Gastroesophageal sphincter (tissue), 4 donors: ENCODE data around the gene NUBPL. TPM values are rescaled to one million over a fixed set of nuclear protein-coding genes. Genes with fewer than 3 reads are reported as not detected.

Source experiments
- ATAC-seq: fragments of 150-250 bp; one replicate; pipeline ENCODE4 v1.9.1; 2016; ENCODE audit warnings: mild to moderate bottlenecking, moderate library complexity
- H3K27ac ChIP-seq, 4 donors: fragments of 200-600 bp; sonication (generic) in 3 of 4; 1 replicate in 3 of 4; 2 replicates in 1 of 4; pipeline ENCODE4 v1.5.1; 2016 to 2019
- H3K27me3 ChIP-seq: fragments of 200-600 bp; sonication (generic); one replicate; pipeline ENCODE4 v1.5.1; 2019
- H3K36me3 ChIP-seq, 2 donors: fragments of 200-600 bp; sonication (generic); one replicate each; pipeline ENCODE4 v1.5.1; 2019; ENCODE audit warnings: control low read depth in 1 of 2
- H3K4me1 ChIP-seq, 3 donors: fragments of 200-600 bp; sonication (generic); 1 replicate in 2 of 3; 2 replicates in 1 of 3; pipeline ENCODE4 v1.5.1; 2016 to 2019; ENCODE audit warnings: control low read depth in 2 of 3
- H3K4me3 ChIP-seq, 2 donors: fragments of 200-600 bp; sonication (generic); one replicate each; pipeline ENCODE4 v1.5.1; 2019; ENCODE audit warnings: mild to moderate bottlenecking in 1 of 2, moderate library complexity in 1 of 2
- H3K9me3 ChIP-seq, 3 donors: fragments of 200-600 bp; sonication (generic); one replicate each; pipeline ENCODE4 v1.5.1; 2017 to 2019; ENCODE audit warnings: control low read depth in 2 of 3
- EP300 ChIP-seq: sonication (generic); formaldehyde crosslinking; IDR thresholded peaks from one replicate; pipeline ENCODE4 v1.6.1; 2017; ENCODE audit warnings: antibody characterized with exemption, mild to moderate bottlenecking
- POLR2A ChIP-seq, 2 donors: fragments of 450-650 bp; IDR thresholded peaks; one replicate each; pipeline ENCODE4 v1.6.1; 2017; ENCODE audit warnings: antibody characterized with exemption in 2 of 2, mild to moderate bottlenecking in 2 of 2, moderate library complexity in 1 of 2
- POLR2AphosphoS5 ChIP-seq: sonication (generic); formaldehyde crosslinking; IDR thresholded peaks from one replicate; pipeline ENCODE4 v1.6.1; 2017; ENCODE audit warnings: antibody characterized with exemption
- WGBS, 2 donors: methylation state at CpG; one replicate each; pipeline ENCODE4 v1.1.5; 2018; ENCODE audit warnings: low coverage in 1 of 2; 5-methylcytosine and 5-hydroxymethylcytosine counted together
- total RNA-seq, 4 donors: library from RNA; depleted of rRNA; stranded (reverse); fragments of >200 nt; gene quantifications; one replicate each; pipeline ENCODE4 v1.1.0, GENCODE V29; 2016
- TF ChIP-seq, protein P1 (sequence below), 4 experiments: fragments of 200-600 bp in 2 of 4; fragments of 450-650 bp in 2 of 4; sonication (generic) in 1 of 4; IDR thresholded peaks; one replicate each; pipeline ENCODE4 v1.5.1; 2017 to 2019; ENCODE audit warnings: antibody characterized with exemption in 4 of 4, mild to moderate bottlenecking in 2 of 4, moderate library complexity in 2 of 4

NUBPL gene
- total RNA-seq, 4 donors from 2014 or later: 8.1 to 24.3 (median 14.5) TPM

DNA sequence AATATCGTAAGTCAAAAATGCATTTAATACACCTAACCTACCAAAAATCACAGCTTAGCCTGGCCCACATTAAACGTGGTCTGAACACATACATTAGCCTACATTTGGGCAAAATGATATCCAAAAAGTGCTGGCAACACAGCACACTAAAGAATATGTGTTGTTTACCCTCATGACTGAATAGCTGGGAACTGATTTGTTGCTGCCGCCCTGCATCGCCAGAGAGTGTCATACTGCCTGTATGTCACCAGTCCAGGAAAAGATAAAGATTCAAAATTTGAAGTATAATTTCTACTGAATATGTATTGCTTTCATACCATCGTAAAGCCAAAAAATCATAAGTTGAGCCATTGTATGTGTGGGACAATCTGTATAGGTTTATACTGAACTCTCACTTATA lies 157.8 kb downstream of the NUBPL start:
- Histone ChIP-seq H3K9me3 (no peaks in the 10 kb centered on the region), H3K4me1 (peaks cover 0 to 8% (median 0%) of the 10 kb centered on the region in 3 donors), H3K27me3 (no peaks in the 10 kb centered on the region), H3K27ac (no peak overlapping the region), H3K4me3 (no peak overlapping the region), H3K36me3 (no peaks in the 10 kb centered on the region)
- ATAC-seq: no peak
- TF ChIP-seq POLR2AphosphoS5: no peak
- TF ChIP-seq POLR2A (IDR thresholded peaks at IDR 0.05): no peak
- TF ChIP-seq, protein P1, sequence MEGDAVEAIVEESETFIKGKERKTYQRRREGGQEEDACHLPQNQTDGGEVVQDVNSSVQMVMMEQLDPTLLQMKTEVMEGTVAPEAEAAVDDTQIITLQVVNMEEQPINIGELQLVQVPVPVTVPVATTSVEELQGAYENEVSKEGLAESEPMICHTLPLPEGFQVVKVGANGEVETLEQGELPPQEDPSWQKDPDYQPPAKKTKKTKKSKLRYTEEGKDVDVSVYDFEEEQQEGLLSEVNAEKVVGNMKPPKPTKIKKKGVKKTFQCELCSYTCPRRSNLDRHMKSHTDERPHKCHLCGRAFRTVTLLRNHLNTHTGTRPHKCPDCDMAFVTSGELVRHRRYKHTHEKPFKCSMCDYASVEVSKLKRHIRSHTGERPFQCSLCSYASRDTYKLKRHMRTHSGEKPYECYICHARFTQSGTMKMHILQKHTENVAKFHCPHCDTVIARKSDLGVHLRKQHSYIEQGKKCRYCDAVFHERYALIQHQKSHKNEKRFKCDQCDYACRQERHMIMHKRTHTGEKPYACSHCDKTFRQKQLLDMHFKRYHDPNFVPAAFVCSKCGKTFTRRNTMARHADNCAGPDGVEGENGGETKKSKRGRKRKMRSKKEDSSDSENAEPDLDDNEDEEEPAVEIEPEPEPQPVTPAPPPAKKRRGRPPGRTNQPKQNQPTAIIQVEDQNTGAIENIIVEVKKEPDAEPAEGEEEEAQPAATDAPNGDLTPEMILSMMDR (IDR thresholded peaks at IDR 0.05): no peak
- no peak for TF ChIP-seq EP300
- WGBS, 2 donors: 86 to 87% methylated on average over 4 to 5 of the region's 5 CpGs

DNA sequence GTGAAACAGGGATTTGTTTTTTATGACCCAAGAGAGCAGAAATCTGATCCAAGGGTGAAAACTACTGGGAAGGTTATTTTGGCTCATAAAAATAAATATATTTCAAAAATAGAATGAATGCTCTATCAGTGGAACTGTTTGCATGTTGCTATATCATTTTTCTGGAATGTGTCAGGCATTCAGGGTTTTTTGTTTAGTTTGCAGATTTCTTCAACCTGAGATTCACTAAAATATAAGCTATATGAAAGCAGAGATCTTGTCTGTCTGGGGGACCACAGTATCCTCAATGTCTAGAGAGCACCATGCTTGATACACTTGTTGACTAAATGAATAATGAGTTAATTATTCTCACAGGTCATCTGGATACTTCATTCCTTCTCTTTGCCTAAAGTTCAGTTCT lies 165.1 kb downstream of the NUBPL start:
- no peak for ATAC-seq
- peaks cover 0 to 13% (median 0%) of the 10 kb centered on the region in 3 donors for H3K9me3 ChIP-seq
- H3K27me3 ChIP-seq: no peaks in the 10 kb centered on the region
- H3K4me1 ChIP-seq: no peaks in the 10 kb centered on the region
- H3K4me3 ChIP-seq: no peak overlapping the region
- no peak overlapping the region for H3K27ac ChIP-seq
- TF ChIP-seq POLR2A (IDR thresholded peaks at IDR 0.05) (no peak), POLR2AphosphoS5 (no peak), EP300 (no peak)
- TF ChIP-seq, protein P1 (IDR thresholded peaks at IDR 0.05): no peak
- peaks cover 0 to 13% of the 10 kb centered on the region in 2 donors for H3K36me3 ChIP-seq

DNA sequence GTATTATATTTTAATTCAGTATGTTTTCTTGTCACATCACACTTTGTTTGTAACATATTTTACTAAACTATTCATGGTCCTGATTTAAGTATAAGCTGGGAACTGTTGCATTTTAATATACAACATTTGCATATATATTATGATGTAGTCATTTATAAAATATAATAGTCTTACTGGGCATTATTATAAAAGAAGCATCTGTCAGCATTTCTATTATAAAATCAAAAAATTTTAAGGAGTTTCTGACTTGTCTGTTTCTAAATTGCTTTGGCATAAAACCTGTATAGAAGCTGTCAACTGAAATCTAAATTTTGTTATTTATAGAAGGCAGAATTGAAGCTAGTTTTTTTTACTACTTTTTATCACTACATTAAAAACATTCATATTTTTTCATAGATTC lies 166.6 kb downstream of the NUBPL start:
- H3K4me1 ChIP-seq: no peaks in the 10 kb centered on the region
- no peak overlapping the region for H3K4me3 ChIP-seq
- no peak for TF ChIP-seq EP300
- TF ChIP-seq, protein P1 (IDR thresholded peaks at IDR 0.05): no peak
- no peak for TF ChIP-seq POLR2AphosphoS5
- TF ChIP-seq POLR2A (IDR thresholded peaks at IDR 0.05): no peak
- no peaks in the 10 kb centered on the region for H3K27me3 ChIP-seq
- no peak overlapping the region for H3K27ac ChIP-seq
- ATAC-seq: no peak
- peaks cover 0 to 18% of the 10 kb centered on the region in 2 donors for H3K36me3 ChIP-seq
- H3K9me3 ChIP-seq: peaks cover 0 to 18% (median 0%) of the 10 kb centered on the region in 3 donors

DNA sequence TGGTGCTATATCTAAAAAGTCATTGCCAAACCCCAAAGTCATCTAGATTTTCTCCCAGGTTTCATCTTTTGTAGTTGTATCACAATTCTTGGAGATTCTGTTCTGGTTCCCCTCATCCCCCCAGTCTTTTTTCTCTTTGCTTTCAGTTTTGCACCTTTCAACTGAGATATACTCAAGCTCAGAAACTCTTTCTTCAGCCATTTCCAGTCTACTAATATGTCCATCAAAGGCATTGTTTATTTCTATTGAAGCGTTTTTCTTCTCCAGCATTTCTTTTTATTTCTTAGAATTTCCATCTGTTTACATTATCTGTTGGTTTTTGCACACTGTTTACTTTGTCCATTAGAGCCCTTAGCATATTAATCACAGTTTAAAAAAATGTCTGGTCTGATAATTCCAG lies 179.5 kb downstream of the NUBPL start:
- TF ChIP-seq POLR2AphosphoS5: no peak
- TF ChIP-seq, protein P1 (IDR thresholded peaks at IDR 0.05): no peak
- Histone ChIP-seq H3K27ac (no peak overlapping the region), H3K4me3 (no peak overlapping the region), H3K36me3 (no peaks in the 10 kb centered on the region), H3K4me1 (no peaks in the 10 kb centered on the region), H3K9me3 (peaks cover 0 to 6% (median 0%) of the 10 kb centered on the region in 3 donors), H3K27me3 (no peaks in the 10 kb centered on the region)
- ATAC-seq: no peak
- 35 to 43% methylated on average over 1 of the region's 1 CpG for WGBS, 2 donors

DNA sequence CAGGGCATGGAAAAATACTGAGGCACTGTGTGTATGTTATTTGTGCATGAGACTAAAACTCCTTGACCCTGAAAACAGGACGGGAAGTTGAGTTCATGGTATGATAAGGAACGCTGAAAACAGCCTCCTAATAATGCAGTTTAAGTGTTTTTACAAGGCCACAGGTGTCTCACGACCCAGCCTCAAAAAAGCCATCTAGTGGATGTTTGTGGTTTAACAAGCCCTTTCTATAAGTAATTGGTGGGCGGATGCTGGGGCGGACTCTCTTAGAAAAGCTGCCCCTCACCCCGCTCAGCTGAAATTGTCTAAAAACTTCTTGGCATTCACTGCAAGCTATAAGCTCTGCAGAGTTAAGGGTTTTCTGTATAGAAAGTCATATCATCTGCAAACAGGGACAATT lies 184.5 kb downstream of the NUBPL start:
- no peak overlapping the region for H3K27ac ChIP-seq
- TF ChIP-seq POLR2AphosphoS5 (no peak), EP300 (no peak), POLR2A (IDR thresholded peaks at IDR 0.05) (no peak)
- TF ChIP-seq, protein P1 (IDR thresholded peaks at IDR 0.05): no peak
- WGBS, 2 donors: 94 to 96% methylated on average over 6 of the region's 6 CpGs

More for the DNA sequence above, 184.5 kb downstream of the NUBPL start:
- H3K4me3 ChIP-seq: no peak overlapping the region
- peaks cover 0 to 49% (median 0%) of the 10 kb centered on the region in 3 donors for H3K9me3 ChIP-seq
- H3K36me3 ChIP-seq: peaks cover 0 to 3% of the 10 kb centered on the region in 2 donors
- no peaks in the 10 kb centered on the region for H3K27me3 ChIP-seq
- ATAC-seq: no peak
- H3K4me1 ChIP-seq: no peaks in the 10 kb centered on the region
